ENCODE results near the gene BTC.
"Not testable (repeated sequence)": the region's sequence is repeated elsewhere in the genome, so short reads cannot be mapped to it uniquely, and the experiment has no call there.

Gene BTC

GRCh38 chr4:74755486-74755885 is 38.8 kb downstream of the BTC start:
- no peak for DNase-seq

GRCh38 chr4:74754218-74754617 is 40.1 kb downstream of the BTC start:
- no peak for DNase-seq

- DNase-seq = no peak
These were observed 41.5 kb downstream of the BTC start for GRCh38 chr4:74752798-74753197.

DNA sequence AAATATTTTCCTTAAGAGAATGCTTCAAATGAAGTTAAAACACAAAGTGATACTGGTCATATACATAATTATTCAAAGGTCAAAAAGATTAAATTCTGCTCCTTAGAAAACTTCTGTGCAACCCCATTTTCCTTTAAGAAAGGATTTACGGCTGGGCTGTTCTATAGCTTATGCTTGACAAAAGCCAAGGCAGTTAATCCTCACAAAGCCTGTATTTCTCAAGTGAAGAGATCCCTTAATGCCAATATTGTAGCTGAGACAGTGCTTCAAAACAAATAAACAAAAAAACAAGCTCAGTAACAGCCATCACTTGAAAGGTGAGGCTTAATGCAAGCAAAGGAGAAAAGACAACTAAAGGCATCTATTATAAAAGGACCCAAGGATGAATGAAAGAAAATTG is 42.5 kb downstream of the BTC start:
- DNase-seq = no peak

DNA sequence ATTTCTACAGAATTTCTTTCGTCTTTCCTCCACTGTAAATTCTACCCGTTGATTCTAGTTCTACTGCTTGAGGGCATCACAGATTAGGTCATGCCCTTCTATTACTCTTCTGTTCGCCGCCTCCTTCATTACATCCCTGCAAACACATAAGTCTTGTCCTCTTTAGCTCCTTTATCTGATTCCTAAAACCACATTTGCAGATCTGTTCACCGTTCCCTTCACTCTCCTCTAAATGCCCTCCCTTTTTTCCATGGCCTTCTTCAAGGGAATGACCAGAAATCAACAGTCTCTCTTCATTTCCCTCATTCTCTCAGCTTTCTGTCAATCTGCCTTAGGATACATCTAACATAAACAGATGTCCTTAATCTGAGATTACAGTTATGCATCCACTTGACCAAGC is 43.1 kb downstream of the BTC start:
- no peak for DNase-seq

DNA sequence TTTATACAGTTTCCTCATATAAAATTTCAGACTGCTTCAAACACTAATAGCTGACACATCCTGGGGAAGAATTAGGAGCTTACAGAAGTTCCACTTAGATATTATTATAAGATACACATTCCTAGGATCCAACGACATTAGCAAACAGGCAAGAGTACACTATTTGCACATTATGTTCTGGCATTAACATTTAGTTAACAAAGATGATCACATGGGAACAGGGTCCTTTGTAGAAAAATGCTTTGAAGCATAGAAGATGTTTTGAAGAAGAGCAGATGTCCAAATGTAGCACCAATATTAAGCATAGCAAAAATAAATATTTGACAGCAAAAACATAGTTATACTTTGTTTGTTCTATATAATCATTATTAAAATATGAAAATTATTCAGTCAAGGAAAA is 52.1 kb downstream of the BTC start:
- no peak for DNase-seq

DNA sequence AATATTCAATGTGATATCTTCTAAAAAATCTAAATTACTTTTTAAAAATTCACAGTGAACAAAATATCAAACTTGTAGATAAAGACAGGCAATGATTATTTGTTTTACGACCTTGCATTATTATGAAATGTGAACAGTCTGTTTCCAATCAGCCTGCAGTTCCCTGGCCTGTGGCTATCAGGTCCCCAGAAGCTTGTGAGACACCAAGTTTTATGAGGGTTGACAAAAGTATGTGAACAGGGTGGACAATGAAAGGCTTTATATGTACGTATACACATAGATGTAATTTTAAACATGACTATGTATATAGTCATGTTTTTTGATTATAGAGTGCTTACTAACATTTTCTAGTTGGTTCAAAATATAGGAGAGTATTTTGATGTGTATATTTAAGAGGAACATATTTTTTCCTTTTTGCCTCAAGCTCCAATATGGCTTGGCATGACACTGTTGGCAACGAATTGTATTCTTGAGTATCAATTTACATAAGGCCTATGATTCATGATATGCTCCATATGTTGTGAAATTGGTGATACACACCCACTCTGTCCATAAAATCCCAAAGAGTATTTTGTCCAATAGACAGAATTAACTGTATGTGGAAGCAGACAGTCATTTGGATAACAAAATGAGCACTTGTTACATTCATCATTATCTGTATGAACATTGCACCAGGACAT is 55.7 kb downstream of the BTC start:
- no peak for DNase-seq

DNA sequence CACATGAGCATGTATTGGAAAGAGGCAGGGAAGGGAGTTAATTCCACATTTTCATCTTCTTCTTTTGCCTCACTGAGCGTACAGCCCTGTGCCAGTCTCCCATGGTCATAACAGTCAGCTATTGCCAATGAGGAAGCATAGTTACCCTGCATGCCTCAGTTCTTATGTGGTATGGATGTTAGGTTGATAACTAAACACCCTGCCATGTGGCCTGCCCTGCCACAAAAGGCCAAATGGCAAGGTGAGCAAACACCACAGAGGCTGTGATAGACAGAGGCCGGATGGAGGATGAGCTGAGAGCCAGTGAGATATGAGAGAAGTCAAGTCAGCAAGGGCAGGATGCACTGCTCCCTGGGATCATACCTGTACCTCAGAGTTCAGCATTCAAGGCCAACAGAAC is 59.3 kb downstream of the BTC start:
- DNase-seq = no peak

GRCh38 chr4:74733756-74734155 is 60.6 kb downstream of the BTC start:
- DNase-seq = no peak

DNA sequence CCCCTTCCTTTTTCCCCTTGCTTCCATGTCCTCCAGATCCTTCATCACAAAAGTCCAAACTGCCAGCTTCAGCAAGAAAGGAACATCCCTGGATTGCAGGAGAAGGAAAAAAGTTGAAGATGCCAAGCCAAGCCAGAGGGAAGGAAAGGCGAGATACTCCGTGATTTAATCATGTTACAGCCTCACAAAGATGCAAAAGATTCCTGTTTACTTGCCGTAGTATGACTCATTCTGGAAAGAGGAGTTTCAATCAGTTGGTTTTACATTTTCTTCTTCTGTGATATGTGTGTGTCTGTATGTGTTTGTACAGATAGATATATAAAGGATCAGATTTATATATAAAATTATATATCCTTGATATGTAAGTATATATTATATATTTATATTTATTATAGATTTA is 69.3 kb downstream of the BTC start:
- DNase-seq = no peak

DNA sequence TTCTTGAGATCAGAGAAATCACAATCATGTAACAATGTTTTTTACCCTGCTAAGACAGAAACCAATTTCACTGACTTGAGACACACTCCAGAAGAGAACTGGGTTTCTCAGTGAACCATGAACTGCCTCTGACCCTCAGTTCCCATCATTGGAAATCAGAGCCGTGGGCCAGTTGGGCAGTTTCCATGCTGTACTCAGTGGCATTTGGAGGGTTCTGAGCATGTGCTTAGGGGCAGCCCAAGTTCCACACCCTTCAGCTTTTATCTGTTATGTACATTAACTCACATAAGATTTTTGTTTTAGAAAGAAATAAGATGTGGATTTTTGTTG is 77.9 kb downstream of the BTC start:
- DNase-seq = no peak

- no peak for DNase-seq
These were observed 78.5 kb downstream of the BTC start for GRCh38 chr4:74715706-74716435.

- DNase-seq = no peak
These were observed 79.7 kb downstream of the BTC start for GRCh38 chr4:74714611-74715130.

DNA sequence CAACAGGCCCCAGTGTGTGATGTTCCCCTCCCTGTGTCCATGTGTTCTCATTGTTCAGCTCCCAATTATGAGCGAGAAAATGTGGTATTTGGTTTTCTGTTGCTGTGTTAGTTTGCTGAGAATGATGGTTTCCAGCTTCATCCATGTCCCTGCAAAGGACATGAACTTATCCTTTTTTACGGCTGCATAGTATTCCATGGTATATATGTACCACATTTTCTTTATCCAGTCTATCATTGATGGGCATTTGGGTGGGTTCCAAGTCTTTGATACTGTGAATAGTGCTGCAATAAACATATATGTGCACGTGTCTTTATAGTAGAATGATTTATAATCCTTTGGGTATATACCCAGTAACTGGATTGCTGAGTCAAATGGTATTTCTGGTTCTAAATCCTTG is 86.2 kb downstream of the BTC start:
- not testable (repeated sequence) for DNase-seq
